ENCODE results near the gene PHACTR1.

The PHACTR1 gene

GRCh38 chr6:13030396-13030795 is 313.8 kb downstream of the PHACTR1 start:
- no peak for DNase-seq (ENCODE audit: low read depth)

GRCh38 chr6:13032566-13032965 is 316.0 kb downstream of the PHACTR1 start:
- DNase-seq (ENCODE audit: low read depth), result no peak

DNA sequence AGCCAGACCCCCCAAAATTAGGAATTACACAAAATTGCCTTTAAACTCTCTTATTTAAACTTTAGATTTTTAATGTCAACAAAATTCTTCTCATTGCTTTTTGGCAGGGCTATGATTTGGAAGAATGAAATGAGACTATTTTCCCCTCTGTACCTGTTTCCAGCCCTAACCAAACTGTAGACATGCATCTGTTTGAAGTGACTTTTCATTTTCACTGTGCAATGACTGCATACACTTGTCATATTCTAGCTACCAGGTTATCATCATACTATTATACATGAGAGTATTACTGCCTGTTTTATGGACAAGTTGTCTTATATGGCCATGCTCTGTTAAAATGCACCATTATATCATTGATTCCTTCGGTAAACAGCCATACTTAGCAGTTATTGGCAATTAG is 316.6 kb downstream of the PHACTR1 start:
- no peak for DNase-seq (ENCODE audit: low read depth)

DNA sequence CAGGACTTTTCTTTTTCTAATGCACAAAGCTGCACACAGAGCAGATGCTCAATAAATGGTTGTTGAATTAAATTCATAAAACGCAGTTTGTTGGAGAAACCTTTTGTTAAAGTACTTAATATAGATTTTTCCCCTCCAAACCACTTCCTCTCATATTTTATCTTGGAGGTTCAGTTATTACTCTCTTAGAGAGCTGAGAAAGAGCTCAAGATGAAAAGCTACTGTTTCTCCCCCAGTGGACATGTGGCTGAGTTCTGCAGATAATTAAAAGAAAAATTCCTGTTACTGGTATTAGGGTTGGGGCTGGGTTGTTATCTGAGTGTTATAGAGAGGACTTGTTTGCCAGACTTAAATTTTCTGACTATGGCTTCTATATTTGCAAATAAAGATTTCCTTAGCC is 317.7 kb downstream of the PHACTR1 start:
- DNase-seq (ENCODE audit: low read depth), result no peak

- DNase-seq (ENCODE audit: low read depth), result no peak
These were observed 319.0 kb downstream of the PHACTR1 start for GRCh38 chr6:13035606-13036005.

GRCh38 chr6:13038315-13038714 is 321.7 kb downstream of the PHACTR1 start:
- no peak for DNase-seq (ENCODE audit: low read depth)

DNA sequence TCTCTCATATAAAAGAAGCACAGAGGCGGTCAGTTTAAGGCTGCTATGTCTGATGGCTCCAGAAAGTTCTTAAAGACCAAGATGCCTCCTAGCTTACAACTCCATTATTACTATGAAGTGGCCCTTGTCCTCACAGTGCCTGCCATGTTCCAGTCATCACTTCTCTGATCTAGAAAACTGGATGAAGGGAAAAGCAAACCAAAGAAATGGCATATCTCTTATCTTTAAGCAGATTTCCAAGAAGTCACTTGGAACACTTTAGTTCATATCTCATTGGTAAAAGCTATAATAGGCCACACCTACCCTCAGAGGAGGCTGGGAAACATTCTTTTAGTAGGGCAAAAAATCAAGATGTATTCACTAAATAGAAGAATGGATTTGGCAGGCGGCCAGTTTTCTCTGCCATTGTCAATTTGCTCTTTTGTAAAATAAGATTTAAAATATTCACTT is 322.2 kb downstream of the PHACTR1 start:
- no peak for DNase-seq (ENCODE audit: low read depth)

DNA sequence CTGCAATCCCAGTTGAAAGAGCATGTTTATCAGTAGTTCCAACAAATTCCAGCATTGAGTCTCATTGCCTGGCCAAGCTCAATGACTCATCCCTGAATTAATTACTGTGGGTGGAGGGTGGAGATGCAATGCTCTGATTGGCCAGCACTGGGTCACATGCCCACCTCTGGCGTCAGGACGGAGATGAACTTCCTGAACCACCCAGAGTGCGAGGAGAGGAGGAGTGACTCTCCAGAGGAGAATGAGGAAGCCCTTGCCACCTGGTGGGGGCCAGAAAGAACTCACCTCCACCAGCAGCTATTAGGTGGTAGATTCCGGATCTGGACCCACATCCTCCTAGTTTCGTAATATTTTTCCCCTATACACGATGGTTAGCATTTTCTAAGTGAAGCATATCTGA is 327.8 kb downstream of the PHACTR1 start:
- DNase-seq (ENCODE audit: low read depth), result no peak

GRCh38 chr6:13044896-13045295 is 328.3 kb downstream of the PHACTR1 start:
- no peak for DNase-seq (ENCODE audit: low read depth)

GRCh38 chr6:13045676-13046075 is 329.1 kb downstream of the PHACTR1 start:
- no peak for DNase-seq (ENCODE audit: low read depth)

- no peak for DNase-seq (ENCODE audit: low read depth)
These were observed 329.5 kb downstream of the PHACTR1 start for GRCh38 chr6:13046084-13046483.

DNA sequence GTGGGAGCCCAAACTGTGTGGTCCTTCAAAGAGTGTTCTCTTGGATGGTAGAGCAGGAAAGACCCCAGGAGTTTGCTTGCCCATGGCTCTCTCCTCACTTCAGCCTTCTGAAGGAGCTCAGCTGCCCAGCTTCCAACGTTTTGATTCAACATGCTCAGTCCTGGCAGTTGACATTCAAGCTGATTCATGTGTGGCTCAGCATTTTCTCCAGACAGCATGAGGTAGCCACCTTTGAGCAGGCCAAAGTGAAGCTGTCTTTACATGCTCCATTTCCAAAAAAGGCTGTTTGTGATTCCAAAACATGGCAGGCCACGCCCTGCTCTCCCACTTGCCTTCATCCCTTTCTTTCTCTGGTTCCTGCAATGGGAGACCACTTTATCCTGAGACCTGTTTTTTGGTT is 331.5 kb downstream of the PHACTR1 start:
- no peak for DNase-seq (ENCODE audit: low read depth)

DNA sequence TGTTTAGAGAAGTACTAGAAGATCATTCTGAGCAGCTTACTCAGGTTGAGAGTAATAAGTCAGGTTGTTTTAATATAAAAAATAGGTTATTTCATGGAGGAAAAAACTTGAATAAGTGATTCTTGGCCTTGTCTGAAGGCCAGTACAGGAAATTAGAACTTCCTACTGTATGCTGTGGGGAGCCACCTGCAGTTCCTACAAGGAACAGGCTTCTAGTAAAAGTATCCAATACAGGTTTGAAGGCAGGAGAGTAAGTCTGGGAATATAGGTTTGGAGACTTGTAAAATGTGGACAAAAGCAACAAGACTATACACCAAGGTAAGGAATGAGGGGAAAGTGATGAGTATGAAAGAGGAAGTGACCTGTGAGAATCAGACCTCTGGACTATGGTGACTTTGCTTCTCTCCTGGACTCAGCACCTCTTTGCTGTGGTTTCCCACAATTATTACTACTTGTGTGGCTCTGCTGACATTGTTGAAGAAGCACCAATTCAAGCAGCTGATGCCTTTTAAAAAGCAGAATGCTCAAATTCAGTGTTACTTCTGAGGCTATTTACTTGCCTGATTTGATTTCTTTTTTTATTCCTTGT is 333.2 kb downstream of the PHACTR1 start:
- no peak for DNase-seq (ENCODE audit: low read depth)

DNA sequence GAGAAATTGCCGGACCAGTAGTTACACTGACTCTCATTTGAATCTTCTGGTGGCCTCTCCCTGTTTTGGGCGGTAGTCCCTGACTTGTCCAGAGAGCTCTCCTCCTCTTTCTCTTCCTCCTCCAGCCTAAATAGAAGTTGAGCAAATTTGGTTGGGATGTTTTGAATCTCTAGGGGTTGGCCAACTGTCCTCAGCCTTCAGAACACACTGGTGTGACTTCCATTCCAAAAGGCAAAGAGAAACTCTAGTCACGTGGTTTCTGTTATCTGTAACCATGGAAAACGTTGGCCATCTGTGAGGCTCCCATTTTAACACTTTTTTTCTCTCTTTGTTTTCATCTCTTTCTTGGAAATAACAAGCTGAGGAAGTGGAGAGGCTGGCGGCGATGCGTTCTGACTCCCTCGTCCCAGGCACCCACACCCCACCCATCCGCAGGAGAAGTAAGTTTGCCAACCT is 336.5 kb downstream of the PHACTR1 start:
- DNase-seq (ENCODE audit: low read depth), result no peak

- no peak for DNase-seq (ENCODE audit: low read depth)
These were observed 341.5 kb downstream of the PHACTR1 start for GRCh38 chr6:13058051-13058450.

GRCh38 chr6:13059026-13059425 is 342.5 kb downstream of the PHACTR1 start:
- DNase-seq (ENCODE audit: low read depth), result no peak

- DNase-seq (ENCODE audit: low read depth), result no peak
These were observed 346.8 kb downstream of the PHACTR1 start for GRCh38 chr6:13063300-13063918.

DNA sequence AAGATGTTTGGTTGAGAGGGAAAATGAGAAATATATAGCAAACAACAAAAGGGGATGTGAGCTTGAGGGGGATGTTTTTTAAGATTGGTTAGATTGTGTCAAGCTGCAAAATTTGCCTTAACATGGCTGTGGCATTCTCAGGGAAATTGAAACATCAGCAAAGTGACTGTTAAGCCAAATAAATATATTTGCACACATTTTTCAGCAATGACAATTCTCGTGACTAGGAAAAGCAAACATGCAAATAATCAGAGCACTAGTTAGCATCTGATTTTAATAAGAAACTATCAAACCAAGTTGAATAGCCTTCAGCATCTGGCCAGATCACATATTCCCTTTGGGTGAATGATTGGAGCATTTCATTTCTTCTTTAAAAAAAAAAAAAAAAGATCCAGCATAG is 349.0 kb downstream of the PHACTR1 start:
- DNase-seq (ENCODE audit: low read depth), result no peak

GRCh38 chr6:13066050-13066449 is 349.5 kb downstream of the PHACTR1 start:
- DNase-seq (ENCODE audit: low read depth), result no peak

DNA sequence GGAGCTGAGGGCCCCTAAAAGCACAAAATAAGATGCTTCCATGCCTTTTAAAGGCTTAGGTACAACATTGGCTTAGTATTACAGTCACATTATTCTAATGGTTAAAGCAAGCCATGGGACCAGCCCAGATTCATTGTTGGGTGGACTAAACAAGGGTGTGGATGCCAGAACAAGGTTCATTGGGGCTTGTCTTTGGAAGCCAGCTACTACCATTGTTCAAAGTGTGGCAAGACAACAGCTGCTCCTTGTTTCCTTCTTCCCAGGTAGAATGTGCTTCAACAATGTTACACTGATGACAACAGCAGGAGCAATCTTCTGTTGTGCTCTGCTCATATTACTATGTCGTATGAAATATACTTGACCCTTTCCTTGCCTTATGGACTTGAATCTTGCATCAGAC is 350.3 kb downstream of the PHACTR1 start:
- DNase-seq (ENCODE audit: low read depth), result no peak

GRCh38 chr6:13068586-13069210 is 352.1 kb downstream of the PHACTR1 start:
- no peak for DNase-seq (ENCODE audit: low read depth)

DNA sequence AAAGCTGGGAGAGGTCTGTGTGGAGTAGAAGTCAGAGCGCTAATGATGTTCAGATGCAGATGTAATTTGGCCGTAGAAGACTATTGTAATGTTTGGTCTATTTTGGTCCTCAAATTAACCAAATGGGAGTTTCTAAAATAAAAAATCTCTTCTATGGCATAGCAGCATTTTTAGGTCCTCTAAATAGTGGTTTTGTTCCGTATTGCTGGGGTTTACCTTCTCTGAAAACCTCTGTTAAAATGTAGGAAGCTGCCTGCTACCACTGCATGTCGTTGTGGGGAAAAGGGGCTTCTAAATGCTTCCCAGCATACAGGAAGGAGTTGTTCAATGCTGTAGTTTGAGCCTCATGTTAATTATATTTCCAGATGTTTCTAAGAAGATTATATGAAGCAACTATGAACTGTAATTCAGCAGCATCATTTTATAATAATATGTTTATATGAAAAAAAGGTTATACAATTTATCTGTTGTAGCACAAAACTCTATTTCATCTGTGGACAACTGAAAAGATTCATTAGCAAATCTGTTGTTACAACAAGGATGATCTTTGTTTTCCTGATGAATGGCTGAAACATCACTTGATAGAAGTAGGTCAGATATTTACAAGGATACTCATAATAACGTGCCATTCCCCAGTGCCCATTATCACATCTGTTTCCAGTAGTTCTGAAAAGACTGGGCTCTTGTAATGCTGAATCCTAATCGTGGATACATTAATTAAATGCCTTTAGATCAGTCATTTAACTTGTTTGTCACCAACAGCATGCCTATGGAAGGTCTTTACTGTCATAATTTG is 355.2 kb downstream of the PHACTR1 start:
- DNase-seq (ENCODE audit: low read depth), result no peak
